PC-9 (cell line): ENCODE data around the gene RALGPS2. TPM values are rescaled to one million over a fixed set of nuclear protein-coding genes. Genes with fewer than 3 reads are reported as not detected.

Experiments
- BruUV-seq: library from RNA; stranded (reverse); fragments of 400-500 nt; replicated peaks from 2 replicates; lab custom pipeline; 2021; lab: Mats Ljungman, UMichigan
- CTCF ChIA-PET: fragments of 300-600 bp; sonication (Branson Sonifier 250); formaldehyde crosslinking; loops from one replicate; lab custom pipeline; 2022; ENCODE audit warnings: antibody characterized with exemption; lab: Charles Lee
- POLR2A ChIA-PET: fragments of 300-600 bp; sonication (Branson Sonifier 250); formaldehyde crosslinking; loops from one replicate; lab custom pipeline; 2022; ENCODE audit warnings: antibody characterized with exemption; ENCODE audit not compliant: unreplicated experiment; lab: Charles Lee
- DNase-seq, 2 experiments: peaks; one replicate each; pipeline versions ENCODE4 v3.0.0 to v3.0.0-alpha.2; 2015 to 2022; ENCODE audit warnings: mixed read lengths in 1 of 2
- H2AFZ ChIP-seq: fragments of 200-600 bp; sonication (generic); 2 replicates; pipeline ENCODE4 v1.8.1; 2017; ENCODE audit warnings: antibody characterized with exemption
- H3F3A ChIP-seq: fragments of 200-600 bp; sonication (generic); 2 replicates; pipeline ENCODE4 v1.8.1; 2017; ENCODE audit warnings: antibody characterized with exemption, mild to moderate bottlenecking, low read depth; ENCODE audit not compliant: insufficient read depth
- H3K27ac ChIP-seq: fragments of 200-600 bp; sonication (generic); 2 replicates; pipeline ENCODE4 v1.6.1; 2016; ENCODE audit warnings: mixed run types
- H3K27me3 ChIP-seq: fragments of 200-600 bp; sonication (generic); 2 replicates; pipeline ENCODE4 v1.6.1; 2016; ENCODE audit warnings: low read depth, mixed run types; ENCODE audit not compliant: insufficient read depth
- H3K36me3 ChIP-seq: fragments of 200-600 bp; sonication (generic); 2 replicates; pipeline ENCODE4 v1.6.1; 2016; ENCODE audit warnings: low read depth, mixed run types
- H3K4me1 ChIP-seq: fragments of 200-600 bp; sonication (generic); replicated peaks from 2 replicates; pipeline ENCODE4 v1.6.1; 2016; ENCODE audit warnings: mixed run types; ENCODE audit not compliant: insufficient read depth
- H3K4me2 ChIP-seq: fragments of 200-600 bp; sonication (generic); 2 replicates; pipeline ENCODE4 v1.6.1; 2017; ENCODE audit warnings: mixed run types
- H3K4me3 ChIP-seq: fragments of 200-600 bp; sonication (generic); 2 replicates; pipeline ENCODE4 v1.6.1; 2016; ENCODE audit warnings: mixed run types
- H3K79me2 ChIP-seq: fragments of 200-600 bp; sonication (generic); 2 replicates; pipeline ENCODE4 v1.6.1; 2017; ENCODE audit warnings: low read depth, mixed run types
- H3K9me2 ChIP-seq: fragments of 200-600 bp; sonication (generic); 2 replicates; pipeline ENCODE4 v1.8.1; 2017; ENCODE audit warnings: mild to moderate bottlenecking; ENCODE audit not compliant: insufficient read depth
- H3K9me3 ChIP-seq: fragments of 200-600 bp; sonication (generic); 2 replicates; pipeline ENCODE4 v1.8.1; 2016; ENCODE audit warnings: low read depth; ENCODE audit not compliant: insufficient read depth
- H4K20me1 ChIP-seq: fragments of 200-600 bp; sonication (generic); 2 replicates; pipeline ENCODE4 v1.8.1; 2017; ENCODE audit not compliant: insufficient read depth
- CTCF ChIP-seq: fragments of 200-600 bp; sonication (generic); conservative IDR thresholded peaks from 2 replicates; pipeline ENCODE4 v1.6.1; 2017; ENCODE audit warnings: mixed run types, antibody characterized with exemption, mild to moderate bottlenecking, moderate library complexity
- EZH2 ChIP-seq: fragments of 200-600 bp; sonication (generic); IDR thresholded peaks from 2 replicates; pipeline ENCODE4 v1.8.0; 2017; ENCODE audit warnings: antibody characterized with exemption, low read depth
- intact Hi-C: fragments of 100-400 bp; cut with micrococcal nuclease; formaldehyde crosslinking; loops from one replicate; pipeline ENCODE4 v1.10.0; 2022; ENCODE audit not compliant: unreplicated experiment
- total RNA-seq: library from RNA; stranded (reverse); gene quantifications from 2 replicates; pipeline ENCODE4 v1.2.3, GENCODE V29; 2021

Gene RALGPS2
- total RNA-seq, 1 experiment from 2014 or later, result 62.4 TPM

- H3K9me2 ChIP-seq, result no peaks in the 10 kb centered on the region
- no TSS peak for BruUV-seq
- H3K4me2 ChIP-seq, result peak overlapping the region; percentile 72
- H3K27ac ChIP-seq, result peak overlapping the region; percentile 96
- POLR2A ChIA-PET, result interaction anchor here (0.5 to 1.1 kb wide), 4 partner anchors 40 to 143 kb away, joined by 3 to 14 read pairs (median 8); partner anchors contain the start of gene RALGPS2
- no peak for TF ChIP-seq EZH2
- TF ChIP-seq CTCF, result no peak
- CTCF ChIA-PET, result interaction anchor here (0.5 to 0.7 kb wide), 4 partner anchors 108 to 1728 kb away, joined by 3 to 32 read pairs (median 6); no protein-coding TSS in a partner anchor
- no peaks in the 10 kb centered on the region for H4K20me1 ChIP-seq
- intact Hi-C loops, result loop anchor here (2.0 kb wide), 2 partner anchors 76 to 142 kb away; no protein-coding TSS in a partner anchor
- H2AFZ ChIP-seq, result peak overlapping the region; percentile 63; the same call in 1 of the 2 replicates
- H3F3A ChIP-seq, result peaks cover 18% of the 10 kb centered on the region
- peaks cover 10% of the 10 kb centered on the region; the same call in 1 of the 2 replicates for H3K36me3 ChIP-seq
- H3K4me1 ChIP-seq, result peaks cover 49% of the 10 kb centered on the region
- peak; percentile 16 to 97 for DNase-seq
- peaks cover 17% of the 10 kb centered on the region; the same call in 1 of the 2 replicates for H3K9me3 ChIP-seq
- H3K79me2 ChIP-seq, result no peaks in the 10 kb centered on the region
- H3K27me3 ChIP-seq, result no peaks in the 10 kb centered on the region
- peak overlapping the region; percentile 21; the same call in 1 of the 2 replicates for H3K4me3 ChIP-seq
Measured at GRCh38 chr1:178684542-178685000, 40.5 kb upstream of the RALGPS2 start.

- Histone ChIP-seq H3K4me2 (no peak overlapping the region), H3K9me2 (no peaks in the 10 kb centered on the region), H2AFZ (no peak overlapping the region), H3K27ac (peak overlapping the region; percentile 96), H3F3A (peaks cover 18% of the 10 kb centered on the region), H3K79me2 (no peaks in the 10 kb centered on the region), H4K20me1 (no peaks in the 10 kb centered on the region), H3K27me3 (no peaks in the 10 kb centered on the region), H3K9me3 (peaks cover 17% of the 10 kb centered on the region; the same call in 1 of the 2 replicates), H3K36me3 (peaks cover 10% of the 10 kb centered on the region; the same call in 1 of the 2 replicates), H3K4me3 (no peak overlapping the region), H3K4me1 (peaks cover 49% of the 10 kb centered on the region)
- DNase-seq, result no peak
- intact Hi-C loops, result no loop called here
- ChIA-PET CTCF (interaction anchor here (0.6 kb wide), 1 partner anchor 66 kb away, joined by 3 read pairs; no protein-coding TSS in a partner anchor), POLR2A (interaction anchor here (0.6 kb wide), 1 partner anchor 16 kb away, joined by 6 read pairs; no protein-coding TSS in a partner anchor)
- TF ChIP-seq EZH2 (no peak), CTCF (no peak)
- no TSS peak for BruUV-seq
Measured at GRCh38 chr1:178686407-178686806, 38.6 kb upstream of the RALGPS2 start.

- TF ChIP-seq CTCF, result no peak
- TF ChIP-seq EZH2, result no peak
- intact Hi-C loops, result no loop called here
- Histone ChIP-seq H3K79me2 (no peaks in the 10 kb centered on the region), H3K4me2 (no peak overlapping the region), H3K27me3 (no peaks in the 10 kb centered on the region), H3K27ac (no peak overlapping the region), H3K36me3 (0 out of 2 replicates have a peak, but pooled peaks cover 2% of the 10 kb centered on the region), H2AFZ (no peak overlapping the region), H4K20me1 (no peaks in the 10 kb centered on the region), H3F3A (peaks cover 18% of the 10 kb centered on the region), H3K9me2 (no peaks in the 10 kb centered on the region), H3K4me3 (no peak overlapping the region), H3K4me1 (peaks cover 35% of the 10 kb centered on the region), H3K9me3 (0 out of 2 replicates have a peak, but pooled peaks cover 9% of the 10 kb centered on the region)
- BruUV-seq, result no TSS peak
- DNase-seq, result no peak
- ChIA-PET POLR2A (no interaction called here), CTCF (no interaction called here)
Measured at GRCh38 chr1:178688244-178688643, 36.8 kb upstream of the RALGPS2 start.
